GM12878 (cell line): ENCODE data around the gene LIN54. TPM values are rescaled to one million over a fixed set of nuclear protein-coding genes. Genes with fewer than 3 reads are reported as not detected.

ENCODE experiments used
- BCL11A ChIP-seq: IDR thresholded peaks from 2 replicates; pipeline ENCODE4 v1.6.1; 2011; ENCODE audit warnings: low read depth, low read length
- CBX3 ChIP-seq: fragments of 200-600 bp; sonication (generic); IDR thresholded peaks from 2 replicates; pipeline ENCODE4 v1.6.1; 2016; ENCODE audit warnings: low read depth, borderline replicate concordance
- E4F1 ChIP-seq: fragments of 450-650 bp; IDR thresholded peaks from 2 replicates; pipeline ENCODE4 v1.6.1; 2018; ENCODE audit warnings: borderline replicate concordance, mild to moderate bottlenecking; ENCODE audit not compliant: partially characterized antibody
- KAT2A ChIP-seq: conservative IDR thresholded peaks from 2 replicates; pipeline ENCODE4 v1.6.1; 2011; ENCODE audit warnings: low read depth, low read length; ENCODE audit not compliant: control insufficient read depth
- NFYB ChIP-seq: IDR thresholded peaks from 2 replicates; pipeline ENCODE4 v1.6.1; 2011; ENCODE audit warnings: low read depth, mild to moderate bottlenecking, low read length, improper control_type of control experiment, moderate library complexity; ENCODE audit not compliant: insufficient read depth
- SMAD1 ChIP-seq: fragments of 450-650 bp; IDR thresholded peaks from 2 replicates; pipeline ENCODE4 v1.6.1; 2018; ENCODE audit warnings: mild to moderate bottlenecking, low read depth; ENCODE audit not compliant: partially characterized antibody
- polyA plus RNA-seq, 11 experiments: library from polyadenylated mRNA; depleted of rRNA in 4 of 11; unstranded in 6 of 11; stranded (reverse) in 5 of 11; fragments of >200 nt; fragmentation: Nextera tagmentation in 4 of 11; fragmentation: Illumina TruSeq in 1 of 11; extraction: Ambion mirVana in 4 of 11; extraction: Trizol in 1 of 11; gene quantifications; 1 replicate in 1 of 11; 2 replicates in 10 of 11; pipeline versions ENCODE4 v1.2.1 to v1.2.3, GENCODE V29; 2011 to 2016; ENCODE audit warnings: inconsistent platforms in 2 of 11, missing spikeins in 2 of 11, low read depth in 1 of 11
- small RNA-seq: library from RNA; depleted of rRNA; stranded (forward); fragments of <200 nt; gene quantifications from one replicate; pipeline ENCODE3, GENCODE V24; 2014
- total RNA-seq, 4 experiments: library from RNA; depleted of rRNA in 3 of 4; stranded (reverse); fragments of >200 nt in 3 of 4; fragmentation: Illumina TruSeq in 1 of 4; extraction: Trizol in 1 of 4; gene quantifications; 2 replicates each; pipeline versions ENCODE4 v1.2.1 to v1.2.3, GENCODE V29; 2013 to 2021
- TF ChIP-seq, protein P1 (sequence below): IDR thresholded peaks from 2 replicates; pipeline ENCODE4 v1.6.1; 2012; ENCODE audit warnings: low read length, inconsistent platforms
- TF ChIP-seq, protein P2 (sequence below): fragments of 450-650 bp; IDR thresholded peaks from 2 replicates; pipeline ENCODE4 v1.6.1; 2017; ENCODE audit warnings: mild to moderate bottlenecking, low read depth, inconsistent platforms; ENCODE audit not compliant: poor library complexity, severe bottlenecking
- TF ChIP-seq, protein P3 (sequence below): fragments of 450-650 bp; formaldehyde crosslinking; IDR thresholded peaks from 2 replicates; pipeline ENCODE4 v1.4.0; 2022; ENCODE audit warnings: mild to moderate bottlenecking, moderate library complexity

LIN54 gene
- total and polyA plus RNA-seq, 10 of the 15 experiments (the other 5 are each of a cell fraction or from before 2014, with no cell fraction given) = 1.5 to 20.4 (median 12.2) TPM

DNA sequence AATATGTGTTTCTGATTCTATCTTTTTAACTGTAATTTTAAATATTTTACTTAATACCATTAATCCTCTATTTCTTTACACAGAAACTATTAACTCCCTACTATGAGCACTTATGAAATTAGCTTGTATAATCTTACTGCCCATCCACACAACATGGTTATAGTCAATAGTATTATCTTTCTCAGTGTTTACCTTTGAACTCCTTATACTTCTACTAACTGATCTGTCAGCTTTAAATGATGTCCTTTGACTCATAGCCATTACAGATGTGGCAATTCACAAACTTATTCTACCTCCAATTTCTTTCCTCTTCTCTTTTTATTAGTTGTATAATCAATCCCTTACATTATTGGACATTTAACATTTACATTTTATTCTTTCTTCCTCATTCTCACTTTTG is 125.2 kb downstream of the LIN54 start (continued):
- TF ChIP-seq, protein P1, sequence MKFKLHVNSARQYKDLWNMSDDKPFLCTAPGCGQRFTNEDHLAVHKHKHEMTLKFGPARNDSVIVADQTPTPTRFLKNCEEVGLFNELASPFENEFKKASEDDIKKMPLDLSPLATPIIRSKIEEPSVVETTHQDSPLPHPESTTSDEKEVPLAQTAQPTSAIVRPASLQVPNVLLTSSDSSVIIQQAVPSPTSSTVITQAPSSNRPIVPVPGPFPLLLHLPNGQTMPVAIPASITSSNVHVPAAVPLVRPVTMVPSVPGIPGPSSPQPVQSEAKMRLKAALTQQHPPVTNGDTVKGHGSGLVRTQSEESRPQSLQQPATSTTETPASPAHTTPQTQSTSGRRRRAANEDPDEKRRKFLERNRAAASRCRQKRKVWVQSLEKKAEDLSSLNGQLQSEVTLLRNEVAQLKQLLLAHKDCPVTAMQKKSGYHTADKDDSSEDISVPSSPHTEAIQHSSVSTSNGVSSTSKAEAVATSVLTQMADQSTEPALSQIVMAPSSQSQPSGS = no peak
- TF ChIP-seq, protein P2, sequence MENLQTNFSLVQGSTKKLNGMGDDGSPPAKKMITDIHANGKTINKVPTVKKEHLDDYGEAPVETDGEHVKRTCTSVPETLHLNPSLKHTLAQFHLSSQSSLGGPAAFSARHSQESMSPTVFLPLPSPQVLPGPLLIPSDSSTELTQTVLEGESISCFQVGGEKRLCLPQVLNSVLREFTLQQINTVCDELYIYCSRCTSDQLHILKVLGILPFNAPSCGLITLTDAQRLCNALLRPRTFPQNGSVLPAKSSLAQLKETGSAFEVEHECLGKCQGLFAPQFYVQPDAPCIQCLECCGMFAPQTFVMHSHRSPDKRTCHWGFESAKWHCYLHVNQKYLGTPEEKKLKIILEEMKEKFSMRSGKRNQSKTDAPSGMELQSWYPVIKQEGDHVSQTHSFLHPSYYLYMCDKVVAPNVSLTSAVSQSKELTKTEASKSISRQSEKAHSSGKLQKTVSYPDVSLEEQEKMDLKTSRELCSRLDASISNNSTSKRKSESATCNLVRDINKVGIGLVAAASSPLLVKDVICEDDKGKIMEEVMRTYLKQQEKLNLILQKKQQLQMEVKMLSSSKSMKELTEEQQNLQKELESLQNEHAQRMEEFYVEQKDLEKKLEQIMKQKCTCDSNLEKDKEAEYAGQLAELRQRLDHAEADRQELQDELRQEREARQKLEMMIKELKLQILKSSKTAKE = no peak
- TF ChIP-seq E4F1 (no peak), BCL11A (no peak), SMAD1 (no peak), CBX3 (no peak), KAT2A (no peak), NFYB (no peak)
- TF ChIP-seq, protein P3, sequence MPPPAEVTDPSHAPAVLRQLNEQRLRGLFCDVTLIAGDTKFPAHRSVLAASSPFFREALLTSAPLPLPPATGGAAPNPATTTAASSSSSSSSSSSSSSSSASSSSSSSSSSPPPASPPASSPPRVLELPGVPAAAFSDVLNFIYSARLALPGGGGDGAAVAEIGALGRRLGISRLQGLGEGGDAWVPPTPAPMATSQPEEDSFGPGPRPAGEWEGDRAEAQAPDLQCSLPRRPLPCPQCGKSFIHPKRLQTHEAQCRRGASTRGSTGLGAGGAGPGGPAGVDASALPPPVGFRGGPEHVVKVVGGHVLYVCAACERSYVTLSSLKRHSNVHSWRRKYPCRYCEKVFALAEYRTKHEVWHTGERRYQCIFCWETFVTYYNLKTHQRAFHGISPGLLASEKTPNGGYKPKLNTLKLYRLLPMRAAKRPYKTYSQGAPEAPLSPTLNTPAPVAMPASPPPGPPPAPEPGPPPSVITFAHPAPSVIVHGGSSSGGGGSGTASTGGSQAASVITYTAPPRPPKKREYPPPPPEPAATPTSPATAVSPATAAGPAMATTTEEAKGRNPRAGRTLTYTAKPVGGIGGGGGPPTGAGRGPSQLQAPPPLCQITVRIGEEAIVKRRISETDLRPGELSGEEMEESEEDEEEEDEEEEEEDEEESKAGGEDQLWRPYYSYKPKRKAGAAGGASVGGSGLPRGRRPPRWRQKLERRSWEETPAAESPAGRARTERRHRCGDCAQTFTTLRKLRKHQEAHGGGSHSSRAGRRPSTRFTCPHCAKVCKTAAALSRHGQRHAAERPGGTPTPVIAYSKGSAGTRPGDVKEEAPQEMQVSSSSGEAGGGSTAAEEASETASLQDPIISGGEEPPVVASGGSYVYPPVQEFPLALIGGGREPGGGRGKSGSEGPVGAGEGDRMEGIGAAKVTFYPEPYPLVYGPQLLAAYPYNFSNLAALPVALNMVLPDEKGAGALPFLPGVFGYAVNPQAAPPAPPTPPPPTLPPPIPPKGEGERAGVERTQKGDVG = no peak

Small RNAs within 50 kb of the gene (small RNA-seq; reads per million reads assigned to genes)
- gene RF00019 = not detected
- gene RNU6-615P = not detected

Other genes with a start within 250 kb of the LIN54 start
- 6.3 and 7.9 TPM in 2 replicates for gene SCD5, start 212.0 kb downstream of the LIN54 start, total RNA-seq (2014; rRNA removed)
- gene SCD5, start 212.0 kb downstream of the LIN54 start, total RNA-seq (2014; rRNA removed; fragmentation: Illumina TruSeq; extraction: Trizol) = 4.0 and 4.5 TPM in 2 replicates
- gene SCD5, start 212.0 kb downstream of the LIN54 start, total RNA-seq (2021) = 5.7 and 6.2 TPM in 2 replicates
- 14.6 and 15.0 TPM in 2 replicates for gene SCD5, start 212.0 kb downstream of the LIN54 start, polyA plus RNA-seq (2011; rRNA removed)
- gene SCD5, start 212.0 kb downstream of the LIN54 start, polyA plus RNA-seq (2014; fragmentation: Illumina TruSeq; extraction: Trizol) = 4.8 and 5.9 TPM in 2 replicates
- gene SCD5, start 212.0 kb downstream of the LIN54 start, polyA plus RNA-seq (2014; fragmentation: Nextera tagmentation; extraction: Ambion mirVana) = 1 to 10 TPM; 2.4 to 3.5 TPM
- gene SCD5, start 212.0 kb downstream of the LIN54 start, polyA plus RNA-seq (2014; rRNA removed) = 4.0 and 4.5 TPM in 2 replicates
- gene SCD5, start 212.0 kb downstream of the LIN54 start, polyA plus RNA-seq (2016; fragmentation: Nextera tagmentation; extraction: Ambion mirVana) = 1 to 10 TPM; 2.6 to 3.0 TPM
- 83.7 and 95.0 TPM in 2 replicates for gene SEC31A, start 119.7 kb downstream of the LIN54 start, total RNA-seq (2014; rRNA removed)
- 126 and 132 TPM in 2 replicates for gene SEC31A, start 119.7 kb downstream of the LIN54 start, total RNA-seq (2014; rRNA removed; fragmentation: Illumina TruSeq; extraction: Trizol)
- gene SEC31A, start 119.7 kb downstream of the LIN54 start, total RNA-seq (2021) = 119 and 127 TPM in 2 replicates
- gene SEC31A, start 119.7 kb downstream of the LIN54 start, polyA plus RNA-seq (2011; rRNA removed) = 146 and 147 TPM in 2 replicates
- 159 and 200 TPM in 2 replicates for gene SEC31A, start 119.7 kb downstream of the LIN54 start, polyA plus RNA-seq (2014; fragmentation: Illumina TruSeq; extraction: Trizol)
- 10 to 100 TPM; 74.6 to 80.8 TPM for gene SEC31A, start 119.7 kb downstream of the LIN54 start, polyA plus RNA-seq (2014; fragmentation: Nextera tagmentation; extraction: Ambion mirVana)
- 84.2 and 92.9 TPM in 2 replicates for gene SEC31A, start 119.7 kb downstream of the LIN54 start, polyA plus RNA-seq (2014; rRNA removed)
- 100 to 1,000 TPM; 160 to 171 TPM for gene SEC31A, start 119.7 kb downstream of the LIN54 start, polyA plus RNA-seq (2016; fragmentation: Nextera tagmentation; extraction: Ambion mirVana)
- gene THAP9, start 110.1 kb downstream of the LIN54 start, total RNA-seq (2014; rRNA removed) = 4.9 TPM in 2 replicates
- gene THAP9, start 110.1 kb downstream of the LIN54 start, total RNA-seq (2014; rRNA removed; fragmentation: Illumina TruSeq; extraction: Trizol) = 4.9 and 5.6 TPM in 2 replicates
- 3.6 and 3.8 TPM in 2 replicates for gene THAP9, start 110.1 kb downstream of the LIN54 start, total RNA-seq (2021)
- 4.1 and 5.2 TPM in 2 replicates for gene THAP9, start 110.1 kb downstream of the LIN54 start, polyA plus RNA-seq (2011; rRNA removed)
- 2.4 and 2.5 TPM in 2 replicates for gene THAP9, start 110.1 kb downstream of the LIN54 start, polyA plus RNA-seq (2014; fragmentation: Illumina TruSeq; extraction: Trizol)
- 1 to 10 TPM; 2.4 to 2.5 TPM for gene THAP9, start 110.1 kb downstream of the LIN54 start, polyA plus RNA-seq (2014; fragmentation: Nextera tagmentation; extraction: Ambion mirVana)
- 2.2 and 3.9 TPM in 2 replicates for gene THAP9, start 110.1 kb downstream of the LIN54 start, polyA plus RNA-seq (2014; rRNA removed)
- gene THAP9, start 110.1 kb downstream of the LIN54 start, polyA plus RNA-seq (2016; fragmentation: Nextera tagmentation; extraction: Ambion mirVana) = 1 to 10 TPM; 2.1 to 3.0 TPM
- gene COPS4, start 24.4 kb upstream of the LIN54 start, total RNA-seq (2014; rRNA removed) = 54.6 and 65.1 TPM in 2 replicates
- gene COPS4, start 24.4 kb upstream of the LIN54 start, total RNA-seq (2014; rRNA removed; fragmentation: Illumina TruSeq; extraction: Trizol) = 59.6 and 63.4 TPM in 2 replicates
- 34.2 and 35.5 TPM in 2 replicates for gene COPS4, start 24.4 kb upstream of the LIN54 start, total RNA-seq (2021)
- 55.2 and 76.7 TPM in 2 replicates for gene COPS4, start 24.4 kb upstream of the LIN54 start, polyA plus RNA-seq (2011; rRNA removed)
- gene COPS4, start 24.4 kb upstream of the LIN54 start, polyA plus RNA-seq (2014; fragmentation: Illumina TruSeq; extraction: Trizol) = 73.8 and 95.4 TPM in 2 replicates
- 100 to 1,000 TPM; 112 to 159 TPM for gene COPS4, start 24.4 kb upstream of the LIN54 start, polyA plus RNA-seq (2014; fragmentation: Nextera tagmentation; extraction: Ambion mirVana)
- gene COPS4, start 24.4 kb upstream of the LIN54 start, polyA plus RNA-seq (2014; rRNA removed) = 45.2 and 59.6 TPM in 2 replicates
- gene COPS4, start 24.4 kb upstream of the LIN54 start, polyA plus RNA-seq (2016; fragmentation: Nextera tagmentation; extraction: Ambion mirVana) = 10 to 100 TPM; 79.9 to 89.3 TPM
- 214 and 265 TPM in 2 replicates for gene PLAC8, start 103.9 kb upstream of the LIN54 start, total RNA-seq (2014; rRNA removed)
- 316 and 317 TPM in 2 replicates for gene PLAC8, start 103.9 kb upstream of the LIN54 start, total RNA-seq (2014; rRNA removed; fragmentation: Illumina TruSeq; extraction: Trizol)
- 238 and 239 TPM in 2 replicates for gene PLAC8, start 103.9 kb upstream of the LIN54 start, total RNA-seq (2021)
- 841 and 1,037 TPM in 2 replicates for gene PLAC8, start 103.9 kb upstream of the LIN54 start, polyA plus RNA-seq (2011; rRNA removed)
- 311 and 417 TPM in 2 replicates for gene PLAC8, start 103.9 kb upstream of the LIN54 start, polyA plus RNA-seq (2014; fragmentation: Illumina TruSeq; extraction: Trizol)
- 100 to 1,000 TPM; 405 to 441 TPM for gene PLAC8, start 103.9 kb upstream of the LIN54 start, polyA plus RNA-seq (2014; fragmentation: Nextera tagmentation; extraction: Ambion mirVana)
- 239 and 276 TPM in 2 replicates for gene PLAC8, start 103.9 kb upstream of the LIN54 start, polyA plus RNA-seq (2014; rRNA removed)
- 100 to 1,000 TPM; 379 to 404 TPM for gene PLAC8, start 103.9 kb upstream of the LIN54 start, polyA plus RNA-seq (2016; fragmentation: Nextera tagmentation; extraction: Ambion mirVana)